ENCODE results near the gene MAML3.

Gene MAML3

DNA sequence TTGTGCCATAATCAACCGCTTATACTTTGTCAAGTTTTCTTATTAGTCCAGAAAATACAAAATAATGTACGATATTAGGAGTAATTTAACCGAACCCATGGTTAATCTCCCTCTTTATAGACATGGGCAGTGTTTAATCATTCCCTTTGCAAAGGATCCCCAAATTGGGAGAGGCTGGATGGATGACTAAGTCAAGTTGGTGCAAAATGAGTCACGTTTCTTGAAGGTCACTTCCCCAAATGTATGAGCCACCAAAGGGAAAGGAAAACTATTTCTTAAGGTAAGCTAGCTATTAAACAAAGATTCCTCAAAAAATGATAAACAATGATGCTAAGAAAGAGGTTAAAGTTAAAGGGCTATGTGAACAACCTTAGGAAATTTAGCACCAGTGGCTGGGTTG, 17.5 kb downstream of the MAML3 start:
- Histone ChIP-seq H3K9ac (ENCODE audit: low read length) (no peak overlapping the region), H3K36me3 (ENCODE audit: control insufficient read depth in 1 of 2, insufficient read depth in 2 of 2, low read depth in 1 of 2, low read length in 2 of 2) (no peaks in the 10 kb centered on the region), H3K9me3 (ENCODE audit: control insufficient read depth, low read length) (no peaks in the 10 kb centered on the region), H3K4ac (ENCODE audit: low read depth in 1 of 2, low read length in 2 of 2) (no peak overlapping the region), H3K4me3 (ENCODE audit: insufficient read depth in 1 of 2, low read depth in 1 of 2, low read length in 2 of 2) (no peak overlapping the region), H2BK12ac (ENCODE audit: low read length in 2 of 2) (no peak overlapping the region), H3K79me1 (replicated peaks; ENCODE audit: low read length, poor library complexity, severe bottlenecking) (peaks cover 11% of the 10 kb centered on the region), H4K91ac (ENCODE audit: low read length) (no peak overlapping the region), H2BK15ac (ENCODE audit: low read depth, poor library complexity, severe bottlenecking) (no peak overlapping the region), H3K4me2 (ENCODE audit: low read length, poor library complexity, severe bottlenecking) (no peak overlapping the region), H2BK120ac (ENCODE audit: low read depth, low read length) (no peak overlapping the region), H3K4me1 (ENCODE audit: control insufficient read depth, insufficient read depth, low read depth, low read length) (peaks cover 6% of the 10 kb centered on the region), H2BK5ac (ENCODE audit: low read depth, low read length, poor library complexity, severe bottlenecking) (no peak overlapping the region), H2AK5ac (ENCODE audit: low read length, severe bottlenecking) (no peak overlapping the region), H3K27ac (ENCODE audit: low read length, poor library complexity, severe bottlenecking) (no peak overlapping the region), H2AFZ (ENCODE audit: low read depth, low read length) (no peak overlapping the region), H4K8ac (ENCODE audit: low read length) (no peak overlapping the region), H3K27me3 (ENCODE audit: control insufficient read depth in 1 of 2, insufficient read depth in 1 of 2, low read length in 2 of 2) (no peaks in the 10 kb centered on the region), H3K14ac (ENCODE audit: low read length in 2 of 2) (no peak overlapping the region), H3K23ac (ENCODE audit: low read length in 2 of 2) (no peak overlapping the region), H3K18ac (ENCODE audit: low read depth in 1 of 2, low read length in 2 of 2) (no peak overlapping the region)
- DNase-seq, result no peak
- WGBS, result no CpG with 5 or more reads among the region's 4 CpGs

DNA sequence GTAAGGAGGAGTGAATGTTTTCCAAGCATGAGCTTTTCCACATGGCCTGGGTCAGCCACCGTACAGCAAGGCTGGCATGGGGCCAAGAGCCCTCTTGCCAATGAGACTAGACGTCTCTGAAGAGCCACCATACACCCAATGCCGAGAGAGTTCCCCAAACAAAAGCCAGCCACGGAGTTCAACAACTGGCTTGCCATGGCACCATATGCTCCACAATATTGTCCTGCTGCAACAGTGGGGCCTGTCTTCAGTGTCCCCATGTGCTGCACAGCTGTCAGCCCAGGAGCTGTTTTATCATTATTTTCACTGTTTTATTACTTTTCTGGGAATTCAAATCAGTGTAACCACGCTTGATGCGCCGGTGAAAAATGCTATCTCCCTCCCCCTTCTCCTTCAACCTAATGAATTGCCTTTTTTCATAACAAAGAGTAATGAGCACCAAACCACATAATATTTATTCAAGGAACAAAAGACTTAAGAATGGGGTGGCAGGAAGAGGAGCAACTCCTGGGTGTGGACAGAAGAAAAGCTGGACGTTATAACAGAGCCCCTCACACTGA, 18.4 kb downstream of the MAML3 start:
- WGBS, result 56% methylated on average over 8 of the region's 8 CpGs
- H4K8ac ChIP-seq (ENCODE audit: low read length), result no peak overlapping the region

DNA sequence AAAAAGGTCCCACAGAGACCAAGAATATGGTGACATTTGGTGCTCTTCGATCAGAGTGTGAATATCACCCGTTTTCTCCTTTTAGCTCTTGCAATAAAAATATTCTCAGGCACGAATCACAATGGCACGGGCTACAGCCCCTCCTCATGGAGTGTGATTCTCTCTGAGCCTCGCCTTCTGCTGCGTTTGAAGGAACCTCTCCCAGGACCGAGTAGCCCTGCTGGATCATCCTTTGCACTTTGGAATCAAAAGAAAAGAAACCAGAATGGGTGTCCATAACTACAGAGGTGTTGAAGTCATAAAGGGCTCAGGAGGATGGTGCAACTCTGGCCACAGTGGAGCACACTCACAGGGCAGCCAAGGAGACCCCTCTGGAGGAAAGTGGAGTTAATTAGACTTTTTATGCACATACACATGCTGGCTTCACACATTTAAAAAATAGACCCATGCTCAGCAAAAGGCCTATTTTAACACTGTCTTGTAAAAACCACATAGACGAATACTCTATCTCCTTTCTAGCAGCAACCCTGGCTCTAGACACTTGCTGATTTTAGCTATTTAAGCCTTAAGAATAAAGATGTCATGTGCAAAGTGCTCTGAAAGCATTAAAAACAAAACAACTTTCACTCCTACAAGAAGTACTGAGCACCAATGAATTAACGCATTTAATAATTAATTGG, 19.1 kb downstream of the MAML3 start:
- H2BK5ac ChIP-seq (ENCODE audit: low read depth, low read length, poor library complexity, severe bottlenecking), result no peak overlapping the region
- H2AK5ac ChIP-seq (ENCODE audit: low read length, severe bottlenecking), result no peak overlapping the region
- no peak overlapping the region for H3K23ac ChIP-seq (ENCODE audit: low read length in 2 of 2)
- H3K4me1 ChIP-seq (ENCODE audit: control insufficient read depth, insufficient read depth, low read depth, low read length), result peaks cover 8% of the 10 kb centered on the region
- WGBS, result 83% methylated on average over 9 of the region's 9 CpGs
- H3K4ac ChIP-seq (ENCODE audit: low read depth in 1 of 2, low read length in 2 of 2), result no peak overlapping the region
- H3K4me3 ChIP-seq (ENCODE audit: insufficient read depth in 1 of 2, low read depth in 1 of 2, low read length in 2 of 2), result no peak overlapping the region
- no peak overlapping the region for H4K91ac ChIP-seq (ENCODE audit: low read length)
- peaks cover 15% of the 10 kb centered on the region for H3K79me1 ChIP-seq (replicated peaks; ENCODE audit: low read length, poor library complexity, severe bottlenecking)
- H4K8ac ChIP-seq (ENCODE audit: low read length), result no peak overlapping the region
- H3K18ac ChIP-seq (ENCODE audit: low read depth in 1 of 2, low read length in 2 of 2), result no peak overlapping the region
- H2AFZ ChIP-seq (ENCODE audit: low read depth, low read length), result no peak overlapping the region
- DNase-seq, result no peak
- H2BK120ac ChIP-seq (ENCODE audit: low read depth, low read length), result no peak overlapping the region
- no peak overlapping the region for H3K14ac ChIP-seq (ENCODE audit: low read length in 2 of 2)
- no peak overlapping the region for H2BK12ac ChIP-seq (ENCODE audit: low read length in 2 of 2)
- no peak overlapping the region for H2BK15ac ChIP-seq (ENCODE audit: low read depth, poor library complexity, severe bottlenecking)
- no peak overlapping the region for H3K4me2 ChIP-seq (ENCODE audit: low read length, poor library complexity, severe bottlenecking)
- H3K27me3 ChIP-seq (ENCODE audit: control insufficient read depth in 1 of 2, insufficient read depth in 1 of 2, low read length in 2 of 2), result no peaks in the 10 kb centered on the region
- H3K9me3 ChIP-seq (ENCODE audit: control insufficient read depth, low read length), result no peaks in the 10 kb centered on the region
- no peaks in the 10 kb centered on the region for H3K36me3 ChIP-seq (ENCODE audit: control insufficient read depth in 1 of 2, insufficient read depth in 2 of 2, low read depth in 1 of 2, low read length in 2 of 2)
- H3K27ac ChIP-seq (ENCODE audit: low read length, poor library complexity, severe bottlenecking), result no peak overlapping the region
- no peak overlapping the region for H3K9ac ChIP-seq (ENCODE audit: low read length)

More for the DNA sequence above, 18.4 kb downstream of the MAML3 start:
- DNase-seq, result peak; percentile 42
- Histone ChIP-seq H3K18ac (ENCODE audit: low read depth in 1 of 2, low read length in 2 of 2) (no peak overlapping the region), H3K9ac (ENCODE audit: low read length) (no peak overlapping the region), H3K27me3 (ENCODE audit: control insufficient read depth in 1 of 2, insufficient read depth in 1 of 2, low read length in 2 of 2) (no peaks in the 10 kb centered on the region), H3K14ac (ENCODE audit: low read length in 2 of 2) (peak overlapping the region in 1 of 2 experiments; percentile 5), H3K23ac (ENCODE audit: low read length in 2 of 2) (no peak overlapping the region), H2BK5ac (ENCODE audit: low read depth, low read length, poor library complexity, severe bottlenecking) (no peak overlapping the region), H2BK120ac (ENCODE audit: low read depth, low read length) (no peak overlapping the region), H3K27ac (ENCODE audit: low read length, poor library complexity, severe bottlenecking) (no peak overlapping the region), H2AK5ac (ENCODE audit: low read length, severe bottlenecking) (peak overlapping the region; percentile 68), H2BK15ac (ENCODE audit: low read depth, poor library complexity, severe bottlenecking) (peak overlapping the region; percentile 39), H3K9me3 (ENCODE audit: control insufficient read depth, low read length) (no peaks in the 10 kb centered on the region), H3K4me2 (ENCODE audit: low read length, poor library complexity, severe bottlenecking) (no peak overlapping the region), H3K79me1 (replicated peaks; ENCODE audit: low read length, poor library complexity, severe bottlenecking) (peaks cover 15% of the 10 kb centered on the region), H2AFZ (ENCODE audit: low read depth, low read length) (no peak overlapping the region), H3K4me1 (ENCODE audit: control insufficient read depth, insufficient read depth, low read depth, low read length) (peaks cover 8% of the 10 kb centered on the region), H3K4me3 (ENCODE audit: insufficient read depth in 1 of 2, low read depth in 1 of 2, low read length in 2 of 2) (peak overlapping the region in 1 of 2 experiments; percentile 4), H3K36me3 (ENCODE audit: control insufficient read depth in 1 of 2, insufficient read depth in 2 of 2, low read depth in 1 of 2, low read length in 2 of 2) (no peaks in the 10 kb centered on the region), H2BK12ac (ENCODE audit: low read length in 2 of 2) (peak overlapping the region; percentile 24 to 54), H3K4ac (ENCODE audit: low read depth in 1 of 2, low read length in 2 of 2) (peak overlapping the region in 1 of 2 experiments; percentile 37), H4K91ac (ENCODE audit: low read length) (no peak overlapping the region)

DNA sequence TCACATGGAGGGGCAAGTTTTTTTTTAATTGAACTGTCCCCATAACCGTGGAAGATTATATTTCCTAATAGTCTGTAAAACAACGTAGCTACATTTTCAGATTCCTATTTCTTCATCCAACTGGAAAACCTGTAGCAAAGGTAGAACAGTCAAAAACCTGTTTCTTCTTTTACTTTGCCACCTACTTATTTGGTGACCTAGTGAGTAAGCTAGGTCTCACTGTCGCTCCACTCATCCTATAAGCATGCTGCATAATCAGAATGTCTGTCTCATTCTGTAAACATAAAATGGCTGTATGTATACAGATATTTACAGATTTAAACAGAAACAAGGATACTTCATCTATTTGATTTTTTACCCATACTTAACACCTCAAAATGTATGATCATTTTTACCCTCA, 20.4 kb downstream of the MAML3 start:
- no peak overlapping the region for H3K4me2 ChIP-seq (ENCODE audit: low read length, poor library complexity, severe bottlenecking)
- H3K14ac ChIP-seq (ENCODE audit: low read length in 2 of 2), result no peak overlapping the region
- H3K79me1 ChIP-seq (replicated peaks; ENCODE audit: low read length, poor library complexity, severe bottlenecking), result peaks cover 17% of the 10 kb centered on the region
- H2AFZ ChIP-seq (ENCODE audit: low read depth, low read length), result no peak overlapping the region
- H3K36me3 ChIP-seq (ENCODE audit: control insufficient read depth in 1 of 2, insufficient read depth in 2 of 2, low read depth in 1 of 2, low read length in 2 of 2), result no peaks in the 10 kb centered on the region
- H3K18ac ChIP-seq (ENCODE audit: low read depth in 1 of 2, low read length in 2 of 2), result no peak overlapping the region
- no peak overlapping the region for H2BK12ac ChIP-seq (ENCODE audit: low read length in 2 of 2)
- no peak overlapping the region for H3K9ac ChIP-seq (ENCODE audit: low read length)
- H3K27me3 ChIP-seq (ENCODE audit: control insufficient read depth in 1 of 2, insufficient read depth in 1 of 2, low read length in 2 of 2), result no peaks in the 10 kb centered on the region
- H4K91ac ChIP-seq (ENCODE audit: low read length), result no peak overlapping the region
- no peaks in the 10 kb centered on the region for H3K9me3 ChIP-seq (ENCODE audit: control insufficient read depth, low read length)
- no peak overlapping the region for H3K23ac ChIP-seq (ENCODE audit: low read length in 2 of 2)
- no peak overlapping the region for H3K4ac ChIP-seq (ENCODE audit: low read depth in 1 of 2, low read length in 2 of 2)
- H4K8ac ChIP-seq (ENCODE audit: low read length), result no peak overlapping the region
- H2BK120ac ChIP-seq (ENCODE audit: low read depth, low read length), result no peak overlapping the region
- H3K27ac ChIP-seq (ENCODE audit: low read length, poor library complexity, severe bottlenecking), result no peak overlapping the region
- H3K4me1 ChIP-seq (ENCODE audit: control insufficient read depth, insufficient read depth, low read depth, low read length), result peaks cover 7% of the 10 kb centered on the region
- H2BK15ac ChIP-seq (ENCODE audit: low read depth, poor library complexity, severe bottlenecking), result no peak overlapping the region
- no peak overlapping the region for H2BK5ac ChIP-seq (ENCODE audit: low read depth, low read length, poor library complexity, severe bottlenecking)
- peak; percentile 22 for DNase-seq
- H2AK5ac ChIP-seq (ENCODE audit: low read length, severe bottlenecking), result no peak overlapping the region
- 100% methylated on average over 2 of the region's 3 CpGs for WGBS
- no peak overlapping the region for H3K4me3 ChIP-seq (ENCODE audit: insufficient read depth in 1 of 2, low read depth in 1 of 2, low read length in 2 of 2)

Measured in mesenchymal stem cell (in vitro differentiated cells and primary cell).